OCI-LY1 (cell line): ENCODE results near the gene LRRC2.

Experiments used
- H2AFZ ChIP-seq: fragments of 200-600 bp; sonication (generic), shearing (Covaris generic); 2 replicates; pipeline ENCODE4 v1.6.0; 2014; ENCODE audit warnings: antibody characterized with exemption, mild to moderate bottlenecking, low read length
- H3F3A ChIP-seq: fragments of 200-600 bp; sonication (generic), shearing (Covaris generic); 2 replicates; pipeline ENCODE4 v1.6.0; 2014; ENCODE audit warnings: mild to moderate bottlenecking, antibody characterized with exemption, low read length, moderate library complexity; ENCODE audit not compliant: insufficient read depth
- H3K27ac ChIP-seq: fragments of 200-600 bp; sonication (generic); 2 replicates; pipeline ENCODE4 v1.5.1; 2014; ENCODE audit warnings: low read length, mixed run types, mild to moderate bottlenecking, low read depth; ENCODE audit not compliant: poor library complexity, severe bottlenecking
- H3K27me3 ChIP-seq: fragments of 200-600 bp; sonication (generic); 2 replicates; pipeline ENCODE4 v1.6.0; 2014; ENCODE audit warnings: antibody characterized with exemption, mild to moderate bottlenecking, low read length, moderate library complexity; ENCODE audit not compliant: insufficient read depth
- H3K36me3 ChIP-seq: fragments of 200-600 bp; sonication (generic); 2 replicates; pipeline ENCODE4 v1.6.1; 2014; ENCODE audit warnings: mild to moderate bottlenecking, antibody characterized with exemption, low read length, moderate library complexity, mixed read lengths; ENCODE audit not compliant: insufficient read depth
- H3K4me1 ChIP-seq: fragments of 200-600 bp; sonication (generic); 2 replicates; pipeline ENCODE4 v1.5.1; 2014; ENCODE audit warnings: mild to moderate bottlenecking, low read length, moderate library complexity; ENCODE audit not compliant: insufficient read depth, severe bottlenecking
- H3K4me2 ChIP-seq: fragments of 200-600 bp; sonication (generic), shearing (Covaris generic); 2 replicates; pipeline ENCODE4 v1.6.1; 2014; ENCODE audit warnings: low read length
- H3K4me3 ChIP-seq: fragments of 200-600 bp; sonication (generic); 2 replicates; pipeline ENCODE4 v1.5.1; 2014; ENCODE audit warnings: low read length, low read depth, mild to moderate bottlenecking, mixed read lengths; ENCODE audit not compliant: poor library complexity, severe bottlenecking
- H3K79me2 ChIP-seq: fragments of 200-600 bp; shearing (Covaris generic); 2 replicates; pipeline ENCODE4 v1.6.1; 2016; ENCODE audit warnings: mixed run types, low read length, mixed read lengths; ENCODE audit not compliant: insufficient read depth
- H3K9ac ChIP-seq: fragments of 200-600 bp; sonication (generic), shearing (Covaris generic); 2 replicates; pipeline ENCODE4 v1.6.1; 2014; ENCODE audit warnings: mild to moderate bottlenecking, low read length, mixed read lengths
- H3K9me2 ChIP-seq: fragments of 200-600 bp; sonication (generic), shearing (Covaris generic); 2 replicates; pipeline ENCODE4 v1.6.1; 2014; ENCODE audit warnings: low read depth, mild to moderate bottlenecking, low read length, mixed read lengths
- H3K9me3 ChIP-seq: fragments of 200-600 bp; shearing (Covaris generic); 2 replicates; pipeline ENCODE4 v1.6.1; 2014; ENCODE audit warnings: low read length, mixed read lengths
- H4K20me1 ChIP-seq: fragments of 200-600 bp; sonication (generic), shearing (Covaris generic); 2 replicates; pipeline ENCODE4 v1.6.0; 2016; ENCODE audit warnings: mild to moderate bottlenecking, low read length; ENCODE audit not compliant: insufficient read depth
- CTCF ChIP-seq: fragments of 200-600 bp; sonication (generic), shearing (Covaris generic); IDR thresholded peaks from 2 replicates; pipeline ENCODE4 v1.5.1; 2017; ENCODE audit warnings: mild to moderate bottlenecking, antibody characterized with exemption, low read length, moderate library complexity, mixed read lengths
- EZH2 ChIP-seq: fragments of 200-600 bp; sonication (generic), shearing (Covaris generic); IDR thresholded peaks from 2 replicates; pipeline ENCODE4 v1.8.0; 2017; ENCODE audit warnings: borderline replicate concordance, mixed run types, mild to moderate bottlenecking, antibody characterized with exemption, low read length, moderate library complexity, mixed read lengths

LRRC2 gene

GRCh38 chr3:46603446-46604046 is 37.4 kb upstream of the LRRC2 start:
- Histone ChIP-seq H3F3A (no peaks in the 10 kb centered on the region), H3K4me2 (no peak overlapping the region), H3K4me1 (no peaks in the 10 kb centered on the region), H3K27ac (no peak overlapping the region), H3K79me2 (no peaks in the 10 kb centered on the region), H4K20me1 (no peaks in the 10 kb centered on the region), H3K36me3 (no peaks in the 10 kb centered on the region), H2AFZ (no peak overlapping the region), H3K9ac (no peak overlapping the region), H3K9me3 (no peaks in the 10 kb centered on the region), H3K9me2 (no peaks in the 10 kb centered on the region), H3K4me3 (no peak overlapping the region), H3K27me3 (no peaks in the 10 kb centered on the region)
- TF ChIP-seq CTCF, result no peak
- TF ChIP-seq EZH2, result no peak

- Histone ChIP-seq H3K9me2 (no peaks in the 10 kb centered on the region), H3K27me3 (no peaks in the 10 kb centered on the region), H3K4me1 (no peaks in the 10 kb centered on the region), H3K4me3 (no peak overlapping the region), H3K4me2 (no peak overlapping the region), H2AFZ (no peak overlapping the region), H3K36me3 (no peaks in the 10 kb centered on the region), H3K79me2 (no peaks in the 10 kb centered on the region), H4K20me1 (no peaks in the 10 kb centered on the region), H3K27ac (no peak overlapping the region), H3K9ac (no peak overlapping the region), H3F3A (no peaks in the 10 kb centered on the region), H3K9me3 (no peaks in the 10 kb centered on the region)
- TF ChIP-seq CTCF (no peak), EZH2 (no peak)
These were observed 33.5 kb upstream of the LRRC2 start for GRCh38 chr3:46599590-46599989.

- Histone ChIP-seq H3K79me2 (no peaks in the 10 kb centered on the region), H3K36me3 (no peaks in the 10 kb centered on the region), H2AFZ (no peak overlapping the region), H3K27ac (no peak overlapping the region), H3K9me3 (no peaks in the 10 kb centered on the region), H4K20me1 (no peaks in the 10 kb centered on the region), H3F3A (no peaks in the 10 kb centered on the region), H3K4me2 (no peak overlapping the region), H3K27me3 (no peaks in the 10 kb centered on the region), H3K9ac (no peak overlapping the region), H3K9me2 (no peaks in the 10 kb centered on the region), H3K4me1 (no peaks in the 10 kb centered on the region), H3K4me3 (no peak overlapping the region)
- TF ChIP-seq EZH2, result no peak
These were observed 29.8 kb upstream of the LRRC2 start for GRCh38 chr3:46595819-46596314.

GRCh38 chr3:46594723-46595122 is 28.6 kb upstream of the LRRC2 start:
- H3F3A ChIP-seq, result no peaks in the 10 kb centered on the region
- no peak for TF ChIP-seq CTCF
- no peak for TF ChIP-seq EZH2
- H3K9me3 ChIP-seq, result no peaks in the 10 kb centered on the region
- H3K27ac ChIP-seq, result no peak overlapping the region
- no peaks in the 10 kb centered on the region for H4K20me1 ChIP-seq
- H3K9me2 ChIP-seq, result no peaks in the 10 kb centered on the region
- H3K9ac ChIP-seq, result no peak overlapping the region
- no peaks in the 10 kb centered on the region for H3K27me3 ChIP-seq
- H3K79me2 ChIP-seq, result no peaks in the 10 kb centered on the region
- H3K36me3 ChIP-seq, result no peaks in the 10 kb centered on the region
- H3K4me3 ChIP-seq, result no peak overlapping the region
- H3K4me1 ChIP-seq, result no peaks in the 10 kb centered on the region
- H3K4me2 ChIP-seq, result no peak overlapping the region
- no peak overlapping the region for H2AFZ ChIP-seq
